ENCODE measurements around the gene PTCD2. TPM values are rescaled to one million over a fixed set of nuclear protein-coding genes. Genes with fewer than 3 reads are reported as not detected.
A peak's percentile ranks its signal among the peaks of the same experiment; 100 is the strongest.

Gene PTCD2
- total RNA-seq, 1 donor from 2014 or later: 6.5 TPM

DNA sequence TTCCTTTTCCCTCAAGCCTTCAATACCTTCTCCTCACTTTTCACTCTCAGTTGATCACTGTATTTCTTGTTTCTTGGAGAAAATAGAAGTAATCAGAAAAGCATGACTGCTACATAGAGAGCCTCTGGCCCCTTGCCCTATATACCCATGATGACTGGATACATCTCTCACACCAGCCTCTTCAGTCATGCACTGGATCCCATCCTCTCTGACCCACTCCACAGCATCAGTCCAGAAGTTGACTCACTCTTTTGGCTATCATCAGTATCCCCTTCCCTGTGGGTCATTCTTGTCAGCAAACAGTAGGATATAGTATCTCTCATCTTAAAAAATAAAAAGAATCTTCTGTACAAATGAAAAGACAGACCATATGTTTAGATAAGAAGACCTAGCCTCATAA is 32.9 kb downstream of the PTCD2 start:
- Histone ChIP-seq H3K4me3 (no peak overlapping the region), H3K27me3 (no peaks in the 10 kb centered on the region), H3K27ac (no peak overlapping the region), H3K36me3 (no peaks in the 10 kb centered on the region), H3K9me3 (no peaks in the 10 kb centered on the region), H3K4me1 (no peaks in the 10 kb centered on the region)
- DNase-seq (no peak), ATAC-seq (no peak)
- intact Hi-C loops (cut with DNase I): no loop called here
- TF ChIP-seq, protein P1, sequence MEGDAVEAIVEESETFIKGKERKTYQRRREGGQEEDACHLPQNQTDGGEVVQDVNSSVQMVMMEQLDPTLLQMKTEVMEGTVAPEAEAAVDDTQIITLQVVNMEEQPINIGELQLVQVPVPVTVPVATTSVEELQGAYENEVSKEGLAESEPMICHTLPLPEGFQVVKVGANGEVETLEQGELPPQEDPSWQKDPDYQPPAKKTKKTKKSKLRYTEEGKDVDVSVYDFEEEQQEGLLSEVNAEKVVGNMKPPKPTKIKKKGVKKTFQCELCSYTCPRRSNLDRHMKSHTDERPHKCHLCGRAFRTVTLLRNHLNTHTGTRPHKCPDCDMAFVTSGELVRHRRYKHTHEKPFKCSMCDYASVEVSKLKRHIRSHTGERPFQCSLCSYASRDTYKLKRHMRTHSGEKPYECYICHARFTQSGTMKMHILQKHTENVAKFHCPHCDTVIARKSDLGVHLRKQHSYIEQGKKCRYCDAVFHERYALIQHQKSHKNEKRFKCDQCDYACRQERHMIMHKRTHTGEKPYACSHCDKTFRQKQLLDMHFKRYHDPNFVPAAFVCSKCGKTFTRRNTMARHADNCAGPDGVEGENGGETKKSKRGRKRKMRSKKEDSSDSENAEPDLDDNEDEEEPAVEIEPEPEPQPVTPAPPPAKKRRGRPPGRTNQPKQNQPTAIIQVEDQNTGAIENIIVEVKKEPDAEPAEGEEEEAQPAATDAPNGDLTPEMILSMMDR (IDR thresholded peaks at IDR 0.05): no peak

DNA sequence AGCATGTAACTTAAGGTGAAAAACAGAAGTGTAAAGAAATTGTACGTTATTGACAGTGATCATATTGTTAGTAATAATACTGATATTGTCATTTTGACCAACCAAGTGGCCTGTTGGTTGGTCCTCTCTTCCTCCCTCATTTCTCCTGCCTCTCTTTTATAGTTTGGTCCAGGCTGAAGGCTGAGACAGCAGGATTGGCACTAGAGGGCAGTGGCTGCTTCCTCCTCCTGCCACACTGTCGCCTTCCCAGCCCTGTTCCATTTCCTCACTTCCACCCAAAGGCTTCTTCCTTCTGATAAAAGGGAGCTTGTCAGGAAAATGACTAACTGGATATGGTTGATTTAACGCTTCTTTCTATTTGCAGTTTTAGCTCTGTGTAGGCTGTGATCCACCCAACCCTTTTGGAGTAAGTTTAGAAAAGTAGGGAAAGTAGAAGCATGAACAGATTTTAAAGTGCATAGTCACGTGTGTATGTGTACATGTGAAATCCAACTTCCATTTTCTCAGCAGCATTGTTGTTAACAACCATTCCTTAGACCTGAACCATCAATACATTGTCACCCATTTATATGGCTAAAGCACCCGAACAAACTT is 35.6 kb downstream of the PTCD2 start:
- peak; percentile 85 for ATAC-seq
- H3K4me3 ChIP-seq: no peak overlapping the region
- DNase-seq: no peak
- intact Hi-C loops (cut with DNase I): no loop called here
- TF ChIP-seq, protein P1 (IDR thresholded peaks at IDR 0.05): peak; percentile 49
- no peak overlapping the region for H3K27ac ChIP-seq
- H3K4me1 ChIP-seq: no peaks in the 10 kb centered on the region
- H3K36me3 ChIP-seq: peaks cover 18% of the 10 kb centered on the region
- H3K27me3 ChIP-seq: no peaks in the 10 kb centered on the region
- H3K9me3 ChIP-seq: no peaks in the 10 kb centered on the region

DNA sequence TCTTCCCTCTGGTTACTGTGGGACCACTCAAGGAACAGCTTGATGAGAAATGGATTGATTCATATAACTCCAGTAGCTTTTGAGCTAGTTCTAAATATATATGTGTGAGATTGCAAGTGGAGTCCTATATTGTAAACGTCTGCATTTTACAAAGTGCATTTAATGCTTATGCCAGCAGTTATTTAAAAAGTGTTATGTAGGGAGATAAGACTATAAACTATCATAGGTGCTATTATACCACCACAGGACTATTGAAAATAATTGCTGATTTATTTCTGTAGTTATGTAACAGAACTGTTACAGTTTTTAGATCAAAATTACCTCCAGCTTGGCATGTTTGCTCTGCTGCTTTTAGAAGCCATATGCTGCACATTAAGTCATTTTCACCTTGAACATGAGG is 36.2 kb downstream of the PTCD2 start:
- Histone ChIP-seq H3K4me3 (no peak overlapping the region), H3K27me3 (no peaks in the 10 kb centered on the region), H3K36me3 (peaks cover 18% of the 10 kb centered on the region), H3K4me1 (no peaks in the 10 kb centered on the region), H3K27ac (no peak overlapping the region), H3K9me3 (no peaks in the 10 kb centered on the region)
- TF ChIP-seq, protein P1 (IDR thresholded peaks at IDR 0.05): no peak
- intact Hi-C loops (cut with DNase I): no loop called here
- DNase-seq (no peak), ATAC-seq (no peak)

DNA sequence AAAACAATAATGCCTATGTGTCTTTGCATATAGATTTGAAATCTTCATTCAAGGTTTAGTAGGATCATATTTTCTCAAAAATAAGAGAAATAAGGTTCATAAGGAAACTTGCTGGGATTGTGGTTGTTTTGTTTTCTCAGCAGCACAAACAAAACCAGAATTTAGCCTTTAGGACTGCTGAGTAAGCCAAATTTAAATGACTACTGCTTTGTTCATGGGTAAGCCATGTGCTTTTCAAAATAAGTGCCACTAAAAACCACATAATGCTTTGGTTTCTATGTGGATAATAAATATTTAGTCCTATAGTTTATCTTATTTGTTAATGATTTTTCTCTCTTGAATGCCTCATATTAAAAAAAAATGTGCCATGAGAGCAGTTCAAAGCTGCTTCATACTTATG is 38.8 kb downstream of the PTCD2 start:
- Histone ChIP-seq H3K9me3 (no peaks in the 10 kb centered on the region), H3K36me3 (peaks cover 18% of the 10 kb centered on the region), H3K4me3 (no peak overlapping the region), H3K27me3 (no peaks in the 10 kb centered on the region), H3K4me1 (no peaks in the 10 kb centered on the region), H3K27ac (no peak overlapping the region)
- ATAC-seq (no peak), DNase-seq (no peak)
- TF ChIP-seq, protein P1 (IDR thresholded peaks at IDR 0.05): no peak
- intact Hi-C loops (cut with DNase I): no loop called here

DNA sequence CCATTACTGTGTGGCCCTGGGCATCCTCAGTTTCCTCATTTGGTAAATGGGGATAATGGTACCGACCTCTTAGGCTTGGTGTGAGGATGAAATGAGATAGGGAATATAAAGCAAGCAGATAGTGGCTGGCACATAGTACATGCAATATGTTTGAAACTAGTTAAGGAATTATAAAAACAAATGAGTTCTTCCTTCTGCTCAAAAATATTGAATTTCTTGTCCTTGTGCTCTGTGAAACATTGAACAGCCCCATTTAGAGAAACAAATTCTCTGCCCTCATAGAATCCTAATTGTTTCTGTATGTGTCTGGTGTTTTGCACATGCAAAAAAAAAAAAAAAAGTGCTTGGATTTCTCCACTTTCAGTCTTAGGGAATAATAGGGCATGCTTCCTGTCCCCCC is 39.7 kb downstream of the PTCD2 start:
- DNase-seq (no peak), ATAC-seq (no peak)
- no peak overlapping the region for H3K4me3 ChIP-seq
- peaks cover 18% of the 10 kb centered on the region for H3K36me3 ChIP-seq
- no peaks in the 10 kb centered on the region for H3K9me3 ChIP-seq
- H3K27ac ChIP-seq: no peak overlapping the region
- no peaks in the 10 kb centered on the region for H3K4me1 ChIP-seq
- TF ChIP-seq, protein P1 (IDR thresholded peaks at IDR 0.05): no peak
- intact Hi-C loops (cut with DNase I): loop anchor here (10.0 kb wide), 1 partner anchor 165 kb away; no protein-coding TSS in a partner anchor
- H3K27me3 ChIP-seq: no peaks in the 10 kb centered on the region
